ENCODE measurements around the gene IGFN1. TPM values are rescaled to one million over a fixed set of nuclear protein-coding genes. Genes with fewer than 3 reads are reported as not detected.
A peak's percentile ranks its signal among the peaks of the same experiment; 100 is the strongest.

The IGFN1 gene
- total and polyA plus RNA-seq, 9 of the 15 experiments (the other 6 are each of a cell fraction or from before 2014, with no cell fraction given) = 0.04 TPM; not detected in 8

DNA sequence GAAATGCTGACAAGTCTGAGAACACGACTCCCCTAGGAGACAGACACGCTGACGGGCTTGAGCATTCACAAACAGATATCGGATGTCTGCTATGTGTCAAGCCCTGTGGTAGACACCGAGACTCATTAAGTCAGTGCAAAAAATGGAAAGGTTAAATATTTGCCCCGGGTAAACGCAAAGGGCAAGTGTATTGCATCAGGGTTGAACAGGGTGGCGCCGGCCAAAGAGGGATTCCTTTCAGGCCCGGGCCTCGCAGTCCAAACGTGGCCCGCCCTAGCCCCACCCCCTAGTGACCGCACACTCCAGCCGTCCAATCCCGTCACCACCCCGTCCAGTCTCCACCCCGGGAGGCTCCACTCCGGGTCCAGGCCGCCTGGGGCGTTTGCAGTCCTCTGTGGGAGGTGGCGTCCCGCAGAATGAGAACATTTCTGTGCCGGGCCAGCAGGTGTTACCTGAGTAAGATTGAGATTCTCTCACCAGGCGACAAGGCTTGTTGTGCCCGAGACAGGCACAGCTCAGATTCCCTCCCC, 20.0 kb upstream of the IGFN1 start (continued):
- TF ChIP-seq, protein P1, sequence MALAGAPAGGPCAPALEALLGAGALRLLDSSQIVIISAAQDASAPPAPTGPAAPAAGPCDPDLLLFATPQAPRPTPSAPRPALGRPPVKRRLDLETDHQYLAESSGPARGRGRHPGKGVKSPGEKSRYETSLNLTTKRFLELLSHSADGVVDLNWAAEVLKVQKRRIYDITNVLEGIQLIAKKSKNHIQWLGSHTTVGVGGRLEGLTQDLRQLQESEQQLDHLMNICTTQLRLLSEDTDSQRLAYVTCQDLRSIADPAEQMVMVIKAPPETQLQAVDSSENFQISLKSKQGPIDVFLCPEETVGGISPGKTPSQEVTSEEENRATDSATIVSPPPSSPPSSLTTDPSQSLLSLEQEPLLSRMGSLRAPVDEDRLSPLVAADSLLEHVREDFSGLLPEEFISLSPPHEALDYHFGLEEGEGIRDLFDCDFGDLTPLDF (CRISPR knock-in tag; IDR thresholded peaks at IDR 0.05) = no peak
- TF ChIP-seq HIVEP1 (CRISPR knock-in tag; IDR thresholded peaks at IDR 0.05) = peak; percentile 78; the same call in 1 of the 2 replicates
- TF ChIP-seq ZNF830 (CRISPR knock-in tag; IDR thresholded peaks at IDR 0.05) = no peak
- TF ChIP-seq RBM17 (IDR thresholded peaks at IDR 0.05; ENCODE audit: borderline replicate concordance, low read depth, low read length) = no peak
- TF ChIP-seq ZNF121 (CRISPR knock-in tag; conservative IDR thresholded peaks at IDR 0.05) = no peak
- no peak for TF ChIP-seq PCBP1 (IDR thresholded peaks at IDR 0.05; ENCODE audit: low read depth, low read length, poor library complexity, severe bottlenecking)
- no peak for TF ChIP-seq DDX20 (tag; IDR thresholded peaks at IDR 0.05; ENCODE audit: low read depth)
- TF ChIP-seq HEY1 (CRISPR knock-in tag; IDR thresholded peaks at IDR 0.05; ENCODE audit: borderline replicate concordance) = no peak
- TF ChIP-seq, protein P2, sequence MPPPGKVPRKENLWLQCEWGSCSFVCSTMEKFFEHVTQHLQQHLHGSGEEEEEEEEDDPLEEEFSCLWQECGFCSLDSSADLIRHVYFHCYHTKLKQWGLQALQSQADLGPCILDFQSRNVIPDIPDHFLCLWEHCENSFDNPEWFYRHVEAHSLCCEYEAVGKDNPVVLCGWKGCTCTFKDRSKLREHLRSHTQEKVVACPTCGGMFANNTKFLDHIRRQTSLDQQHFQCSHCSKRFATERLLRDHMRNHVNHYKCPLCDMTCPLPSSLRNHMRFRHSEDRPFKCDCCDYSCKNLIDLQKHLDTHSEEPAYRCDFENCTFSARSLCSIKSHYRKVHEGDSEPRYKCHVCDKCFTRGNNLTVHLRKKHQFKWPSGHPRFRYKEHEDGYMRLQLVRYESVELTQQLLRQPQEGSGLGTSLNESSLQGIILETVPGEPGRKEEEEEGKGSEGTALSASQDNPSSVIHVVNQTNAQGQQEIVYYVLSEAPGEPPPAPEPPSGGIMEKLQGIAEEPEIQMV (tag; conservative IDR thresholded peaks at IDR 0.05; ENCODE audit: low read depth) = 0 out of 2 replicates have a peak, but pooled peaks have one; percentile 39
- no peak for TF ChIP-seq SIX5 (IDR thresholded peaks at IDR 0.05; ENCODE audit: borderline replicate concordance in 1 of 2, insufficient read depth in 1 of 2, low read depth in 1 of 2, low read length in 2 of 2)
- TF ChIP-seq MECOM (CRISPR knock-in tag; IDR thresholded peaks at IDR 0.05) = peak; percentile 83
- TF ChIP-seq, protein P3, sequence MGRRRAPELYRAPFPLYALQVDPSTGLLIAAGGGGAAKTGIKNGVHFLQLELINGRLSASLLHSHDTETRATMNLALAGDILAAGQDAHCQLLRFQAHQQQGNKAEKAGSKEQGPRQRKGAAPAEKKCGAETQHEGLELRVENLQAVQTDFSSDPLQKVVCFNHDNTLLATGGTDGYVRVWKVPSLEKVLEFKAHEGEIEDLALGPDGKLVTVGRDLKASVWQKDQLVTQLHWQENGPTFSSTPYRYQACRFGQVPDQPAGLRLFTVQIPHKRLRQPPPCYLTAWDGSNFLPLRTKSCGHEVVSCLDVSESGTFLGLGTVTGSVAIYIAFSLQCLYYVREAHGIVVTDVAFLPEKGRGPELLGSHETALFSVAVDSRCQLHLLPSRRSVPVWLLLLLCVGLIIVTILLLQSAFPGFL (CRISPR knock-in tag; IDR thresholded peaks at IDR 0.05) = no peak
- no peak for TF ChIP-seq NFIX (CRISPR knock-in tag; IDR thresholded peaks at IDR 0.05; ENCODE audit: low read depth)
- no peak for TF ChIP-seq ZNF274 (IDR thresholded peaks at IDR 0.05; ENCODE audit: borderline replicate concordance, low read depth, low read length)
- no peak for TF ChIP-seq RBM22 (IDR thresholded peaks at IDR 0.05; ENCODE audit: low read depth, low read length, poor library complexity, severe bottlenecking)
- TF ChIP-seq, protein P4, sequence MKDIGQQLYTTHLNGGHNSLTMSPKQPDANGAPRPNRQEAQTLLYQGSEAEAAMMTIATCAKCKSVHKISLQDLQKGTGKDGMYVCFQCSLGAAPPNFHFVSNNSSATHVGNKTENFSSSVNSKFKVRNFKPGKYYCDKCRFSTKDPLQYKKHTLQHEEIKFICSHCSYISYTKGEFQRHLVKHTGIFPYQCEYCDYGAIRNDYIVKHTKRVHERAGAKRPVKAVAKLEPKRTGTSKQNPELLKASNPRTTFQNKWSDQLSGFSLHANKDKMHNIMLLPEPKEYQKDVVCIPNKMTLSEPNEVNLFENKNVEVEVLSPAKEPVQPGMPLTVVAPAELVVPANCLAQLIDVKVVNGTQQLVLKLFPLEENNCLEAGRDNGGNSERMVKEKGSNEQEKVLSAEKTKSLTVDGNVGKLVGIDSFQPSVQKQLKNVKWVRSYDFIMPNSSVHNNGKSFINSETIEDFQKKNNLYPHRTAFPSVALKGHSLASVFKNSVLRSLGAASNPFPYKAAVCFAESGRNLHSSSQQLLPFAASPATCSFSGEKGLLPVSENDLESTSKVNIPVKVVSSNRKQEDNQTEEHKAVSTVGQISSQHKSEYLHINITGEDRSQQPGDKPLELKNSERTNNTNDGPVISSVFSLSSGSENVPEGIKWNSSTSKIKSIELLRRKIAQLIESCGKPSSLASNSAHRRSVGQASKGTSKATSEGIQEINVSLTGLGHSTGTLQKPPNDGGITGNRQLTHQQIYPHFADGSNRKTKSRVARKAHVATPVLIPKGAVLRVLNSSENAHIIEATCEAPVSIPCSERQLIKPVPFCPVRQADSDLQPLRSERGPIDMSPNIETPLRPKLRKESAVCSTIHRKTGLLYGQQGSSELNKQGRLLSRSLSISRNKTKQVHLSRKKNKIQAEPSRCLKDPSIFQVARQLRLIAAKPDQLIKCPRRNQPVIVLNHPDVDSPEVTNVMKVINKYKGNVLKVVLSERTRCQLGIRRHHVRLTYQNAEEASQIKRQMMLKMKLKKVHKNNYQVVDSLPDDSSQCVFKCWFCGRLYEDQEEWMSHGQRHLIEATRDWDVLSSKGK (CRISPR knock-in tag; IDR thresholded peaks at IDR 0.05) = no peak
- peak; percentile 95 for TF ChIP-seq ATF3 (IDR thresholded peaks at IDR 0.05)
- no peak for TF ChIP-seq ATF3 (CRISPR knock-in tag; conservative IDR thresholded peaks at IDR 0.05)
- no peak for TF ChIP-seq RBM14 (IDR thresholded peaks at IDR 0.05; ENCODE audit: borderline replicate concordance, insufficient read depth, low read depth, low read length)

All from K562 (cell line).